Measurements from ENCODE around the gene CHML.

DNA sequence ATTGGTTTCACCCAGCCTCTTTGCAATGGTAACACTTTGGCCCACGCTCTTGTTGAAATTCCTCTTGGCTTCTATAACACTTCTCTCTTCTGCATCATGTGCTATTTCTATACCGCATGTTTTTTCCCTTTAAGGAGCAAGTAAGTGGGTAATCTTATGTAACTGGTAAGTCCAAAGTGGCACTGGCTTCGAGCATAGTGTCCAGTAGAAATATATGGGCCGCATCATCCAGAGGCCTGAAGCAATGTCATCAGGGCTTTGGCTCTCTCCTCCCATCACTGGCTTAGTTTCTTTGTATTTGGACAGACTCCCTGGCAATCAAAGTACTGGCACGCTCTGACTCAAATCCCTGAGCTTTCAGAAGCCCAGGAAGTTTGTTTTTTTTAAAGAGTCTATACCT is 17.5 kb downstream of the CHML start:
- TF ChIP-seq GATA2 (IDR thresholded peaks at IDR 0.05; ENCODE audit: low read depth, low read length) = no peak
- TF ChIP-seq GATA3 (IDR thresholded peaks at IDR 0.05; ENCODE audit: low read depth, low read length) = no peak
